Activated T-helper 2 cell treated with anti-CD3 and anti-CD28 coated beads, Interferon-gamma antibody, Interleukin-2, Interleukin-4, amounts not matched to agents 10 μg/mL and 5 μg/mL and 100 μg/mL, durations not matched to agents 14 hours and 24 hours and 36 hours (primary cell): ENCODE data around the gene PALLD. TPM values are rescaled to one million over a fixed set of nuclear protein-coding genes. Genes with fewer than 3 reads are reported as not detected.

Experiments
- DNase-seq: peaks from one replicate; pipeline ENCODE4 v3.0.0; 2021; ENCODE audit warnings: low spot score
- H3K27ac Mint-ChIP-seq: one replicate; pipeline ENCODE4 v1.8.0; 2021; ENCODE audit warnings: mixed read lengths
- H3K27me3 Mint-ChIP-seq: one replicate; pipeline ENCODE4 v1.8.0; 2021; ENCODE audit warnings: low read depth, mixed read lengths
- H3K36me3 Mint-ChIP-seq: one replicate; pipeline ENCODE4 v1.8.0; 2021; ENCODE audit warnings: low read depth, mixed read lengths
- H3K4me1 Mint-ChIP-seq: one replicate; pipeline ENCODE4 v1.8.0; 2021; ENCODE audit warnings: low read depth, mixed read lengths
- H3K4me3 Mint-ChIP-seq: one replicate; pipeline ENCODE4 v1.8.0; 2021; ENCODE audit warnings: low read depth, mild to moderate bottlenecking, moderate library complexity, mixed read lengths
- H3K9me3 Mint-ChIP-seq: one replicate; pipeline ENCODE4 v1.8.0; 2021; ENCODE audit warnings: mixed read lengths
- intact Hi-C: fragments of 100-400 bp; cut with micrococcal nuclease; formaldehyde crosslinking; loops from one replicate; pipeline ENCODE4 v1.15.1; 2023
- total RNA-seq: library from RNA; stranded (reverse); gene quantifications from 2 replicates; pipeline ENCODE4 v1.2.3, GENCODE V29; 2022

Gene PALLD
- total RNA-seq, 1 donor from 2014 or later = 19.8 TPM

- peaks cover 16% of the 10 kb centered on the region for H3K27me3 Mint-ChIP-seq
- no peak for DNase-seq
- no peak overlapping the region for H3K27ac Mint-ChIP-seq
- H3K4me3 Mint-ChIP-seq = no peak overlapping the region
- intact Hi-C loops = no loop called here
- no peaks in the 10 kb centered on the region for H3K4me1 Mint-ChIP-seq
- H3K9me3 Mint-ChIP-seq = no peaks in the 10 kb centered on the region
- H3K36me3 Mint-ChIP-seq = no peaks in the 10 kb centered on the region
These were observed 246.7 kb downstream of the PALLD start for GRCh38 chr4:168743601-168744000.

DNA sequence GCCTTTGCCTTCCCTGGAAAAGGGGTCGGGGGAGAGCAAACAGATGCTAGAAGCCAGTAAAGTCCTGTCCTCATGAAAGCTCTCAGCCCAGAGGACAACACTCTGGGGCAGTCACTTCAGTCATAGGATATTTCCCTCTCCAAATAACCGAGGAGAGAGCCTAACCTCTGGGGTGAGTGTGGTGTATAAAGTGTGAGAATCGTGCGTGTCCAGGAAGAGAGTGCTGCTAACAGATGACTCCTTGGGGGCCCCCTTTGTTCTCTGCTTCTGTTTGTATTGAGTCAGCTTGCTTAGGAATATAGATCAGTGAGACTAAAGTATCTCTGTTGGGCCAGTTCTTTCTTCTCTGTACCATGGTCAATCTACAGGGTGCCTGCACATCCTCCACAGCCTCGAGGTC, 247.2 kb downstream of the PALLD start:
- H3K27ac Mint-ChIP-seq = no peak overlapping the region
- no peaks in the 10 kb centered on the region for H3K4me1 Mint-ChIP-seq
- no peak overlapping the region for H3K4me3 Mint-ChIP-seq
- no peaks in the 10 kb centered on the region for H3K36me3 Mint-ChIP-seq
- H3K9me3 Mint-ChIP-seq = no peaks in the 10 kb centered on the region
- peaks cover 14% of the 10 kb centered on the region for H3K27me3 Mint-ChIP-seq
- no peak for DNase-seq
- intact Hi-C loops = no loop called here

DNA sequence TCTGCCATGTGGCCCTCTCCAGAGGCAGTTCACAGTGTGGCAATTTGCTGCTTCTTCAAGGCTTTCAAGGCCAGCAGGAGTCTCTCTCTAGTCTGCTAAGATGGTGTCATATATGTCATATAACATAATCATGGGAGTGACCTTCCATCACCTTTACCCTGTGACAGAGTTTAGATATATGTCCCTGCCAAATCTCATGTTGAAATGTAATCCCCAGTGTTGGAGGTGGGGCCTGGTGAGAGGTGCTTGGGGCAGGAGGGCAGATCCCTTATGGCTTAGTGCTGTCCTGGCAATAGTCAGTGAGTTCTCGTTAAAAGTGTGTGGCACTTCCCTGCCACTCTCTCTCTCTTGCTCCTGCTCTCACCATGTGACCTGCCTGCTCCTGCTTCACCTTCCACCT, 252.0 kb downstream of the PALLD start:
- no peaks in the 10 kb centered on the region for H3K36me3 Mint-ChIP-seq
- no peaks in the 10 kb centered on the region for H3K27me3 Mint-ChIP-seq
- H3K9me3 Mint-ChIP-seq = no peaks in the 10 kb centered on the region
- H3K27ac Mint-ChIP-seq = no peak overlapping the region
- DNase-seq = no peak
- H3K4me3 Mint-ChIP-seq = no peak overlapping the region
- intact Hi-C loops = no loop called here
- H3K4me1 Mint-ChIP-seq = no peaks in the 10 kb centered on the region

DNA sequence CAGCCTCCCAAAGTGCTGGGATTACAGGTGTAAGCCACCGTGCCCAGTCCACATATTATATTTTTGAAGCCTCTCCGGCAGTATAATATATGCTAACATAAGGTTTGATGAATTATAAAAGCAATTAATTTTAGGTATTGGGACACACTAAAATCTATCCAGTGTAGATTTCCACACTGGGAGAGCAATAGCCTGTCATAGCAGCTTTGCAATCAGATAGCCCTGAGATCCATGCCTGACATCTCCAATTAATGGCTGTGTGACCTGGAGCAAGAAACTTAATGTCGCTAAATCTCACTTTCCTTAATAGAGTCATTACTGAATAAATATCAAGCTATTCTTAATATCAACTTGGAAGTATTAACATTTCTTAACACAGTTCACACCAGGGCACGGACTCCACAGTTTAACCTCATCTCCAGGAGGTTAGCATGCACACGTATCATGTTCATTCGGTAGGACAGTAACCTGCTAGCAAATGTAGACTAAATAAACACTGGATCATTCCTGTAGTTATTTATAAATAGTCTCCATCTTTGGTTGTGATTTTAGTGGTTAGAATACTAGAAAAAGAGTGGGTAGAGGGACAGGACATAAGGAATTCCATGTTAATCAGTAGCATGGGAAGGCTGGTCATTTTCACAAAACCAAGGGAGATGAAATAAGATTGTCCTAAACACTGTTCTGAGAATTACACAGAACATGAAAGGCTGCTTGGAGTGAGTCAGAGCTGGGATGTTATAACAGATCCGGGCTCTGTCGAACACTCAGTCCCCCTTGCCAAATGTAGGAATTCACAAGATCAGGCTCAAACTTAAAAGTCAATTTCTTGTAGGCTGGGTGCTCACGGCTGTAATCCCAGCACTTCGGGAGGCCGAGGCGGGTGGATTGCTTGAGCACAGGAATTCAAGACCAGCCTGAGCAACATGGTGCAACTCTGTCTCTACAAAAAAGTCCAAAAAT, 254.7 kb downstream of the PALLD start:
- Mint-ChIP-seq H3K4me1 (peaks cover 3% of the 10 kb centered on the region), H3K27ac (no peak overlapping the region), H3K36me3 (no peaks in the 10 kb centered on the region), H3K9me3 (no peaks in the 10 kb centered on the region), H3K4me3 (no peak overlapping the region), H3K27me3 (peaks cover 1% of the 10 kb centered on the region)
- DNase-seq = no peak
- intact Hi-C loops = no loop called here

GRCh38 chr4:168755598-168756477, 259.0 kb downstream of the PALLD start:
- no peak overlapping the region for H3K4me3 Mint-ChIP-seq

GRCh38 chr4:168757500-168757899, 260.6 kb downstream of the PALLD start:
- intact Hi-C loops = no loop called here
- DNase-seq = no peak
- peaks cover 14% of the 10 kb centered on the region for H3K4me1 Mint-ChIP-seq
- no peak overlapping the region for H3K4me3 Mint-ChIP-seq
- no peak overlapping the region for H3K27ac Mint-ChIP-seq
- H3K27me3 Mint-ChIP-seq = peaks cover 1% of the 10 kb centered on the region
- H3K9me3 Mint-ChIP-seq = no peaks in the 10 kb centered on the region
- no peaks in the 10 kb centered on the region for H3K36me3 Mint-ChIP-seq

More at GRCh38 chr4:168755598-168756477, 259.0 kb downstream of the PALLD start:
- Mint-ChIP-seq H3K27me3 (peaks cover 1% of the 10 kb centered on the region), H3K27ac (no peak overlapping the region), H3K4me1 (peaks cover 14% of the 10 kb centered on the region), H3K9me3 (no peaks in the 10 kb centered on the region), H3K36me3 (no peaks in the 10 kb centered on the region)
- DNase-seq = no peak
- intact Hi-C loops = no loop called here

- peaks cover 14% of the 10 kb centered on the region for H3K4me1 Mint-ChIP-seq
- no peak overlapping the region for H3K27ac Mint-ChIP-seq
- H3K4me3 Mint-ChIP-seq = no peak overlapping the region
- H3K36me3 Mint-ChIP-seq = no peaks in the 10 kb centered on the region
- H3K27me3 Mint-ChIP-seq = peaks cover 3% of the 10 kb centered on the region
- no peak for DNase-seq
- no peaks in the 10 kb centered on the region for H3K9me3 Mint-ChIP-seq
- intact Hi-C loops = no loop called here
These were observed 261.6 kb downstream of the PALLD start for GRCh38 chr4:168758351-168758876.

GRCh38 chr4:168759321-168759720, 262.5 kb downstream of the PALLD start:
- H3K4me3 Mint-ChIP-seq = no peak overlapping the region
- DNase-seq = no peak
- H3K36me3 Mint-ChIP-seq = no peaks in the 10 kb centered on the region
- H3K27me3 Mint-ChIP-seq = peaks cover 3% of the 10 kb centered on the region
- peaks cover 14% of the 10 kb centered on the region for H3K4me1 Mint-ChIP-seq
- intact Hi-C loops = no loop called here
- H3K27ac Mint-ChIP-seq = no peak overlapping the region
- H3K9me3 Mint-ChIP-seq = no peaks in the 10 kb centered on the region

- Mint-ChIP-seq H3K4me1 (peaks cover 14% of the 10 kb centered on the region), H3K27ac (no peak overlapping the region), H3K4me3 (no peak overlapping the region), H3K27me3 (peaks cover 7% of the 10 kb centered on the region), H3K36me3 (no peaks in the 10 kb centered on the region), H3K9me3 (no peaks in the 10 kb centered on the region)
- intact Hi-C loops = no loop called here
- DNase-seq = no peak
These were observed 263.2 kb downstream of the PALLD start for GRCh38 chr4:168759959-168760527.

GRCh38 chr4:168761066-168761465, 264.2 kb downstream of the PALLD start:
- H3K36me3 Mint-ChIP-seq = no peaks in the 10 kb centered on the region
- H3K27ac Mint-ChIP-seq = no peak overlapping the region
- H3K4me3 Mint-ChIP-seq = no peak overlapping the region
- H3K9me3 Mint-ChIP-seq = no peaks in the 10 kb centered on the region
- H3K27me3 Mint-ChIP-seq = peaks cover 7% of the 10 kb centered on the region
- intact Hi-C loops = no loop called here
- peaks cover 14% of the 10 kb centered on the region for H3K4me1 Mint-ChIP-seq
- DNase-seq = no peak

- Mint-ChIP-seq H3K9me3 (no peaks in the 10 kb centered on the region), H3K27me3 (peaks cover 13% of the 10 kb centered on the region), H3K27ac (no peak overlapping the region), H3K4me1 (peaks cover under 1% of the 10 kb centered on the region), H3K4me3 (no peak overlapping the region), H3K36me3 (no peaks in the 10 kb centered on the region)
- DNase-seq = no peak
- intact Hi-C loops = no loop called here
These were observed 268.5 kb downstream of the PALLD start for GRCh38 chr4:168765322-168765721.

DNA sequence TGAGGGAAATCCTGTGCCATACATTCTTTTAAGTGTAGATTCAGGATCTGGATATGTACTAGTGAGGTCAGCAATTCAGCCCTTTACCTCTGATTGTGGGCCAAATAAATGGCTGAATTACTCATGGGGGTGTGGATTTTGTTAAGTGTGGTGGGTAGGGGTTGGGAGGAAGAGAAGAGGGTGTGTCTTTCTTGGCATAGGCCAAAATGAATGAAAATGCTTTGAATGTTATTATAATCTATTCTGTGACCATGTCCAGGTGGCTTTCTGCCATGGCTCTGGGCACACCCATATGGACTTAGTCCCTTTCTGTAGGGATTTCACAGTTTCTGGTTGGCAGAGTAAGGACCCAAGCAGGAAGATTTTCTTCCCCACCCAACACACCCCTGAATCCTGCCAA, 268.9 kb downstream of the PALLD start:
- no peaks in the 10 kb centered on the region for H3K36me3 Mint-ChIP-seq
- H3K9me3 Mint-ChIP-seq = no peaks in the 10 kb centered on the region
- DNase-seq = no peak
- H3K4me1 Mint-ChIP-seq = no peaks in the 10 kb centered on the region
- H3K27ac Mint-ChIP-seq = no peak overlapping the region
- no peak overlapping the region for H3K4me3 Mint-ChIP-seq
- H3K27me3 Mint-ChIP-seq = peaks cover 13% of the 10 kb centered on the region
- intact Hi-C loops = no loop called here
